Measurements from ENCODE around the gene LCN10. TPM values are rescaled to one million over a fixed set of nuclear protein-coding genes. Genes with fewer than 3 reads are reported as not detected.
A peak's percentile ranks its signal among the peaks of the same experiment; 100 is the strongest.

LCN10 gene
- total and polyA plus RNA-seq, 10 of the 15 experiments (the other 5 are each of a cell fraction or from before 2014, with no cell fraction given): 0.06 to 1.3 (median 0.21) TPM; not detected in 1

DNA sequence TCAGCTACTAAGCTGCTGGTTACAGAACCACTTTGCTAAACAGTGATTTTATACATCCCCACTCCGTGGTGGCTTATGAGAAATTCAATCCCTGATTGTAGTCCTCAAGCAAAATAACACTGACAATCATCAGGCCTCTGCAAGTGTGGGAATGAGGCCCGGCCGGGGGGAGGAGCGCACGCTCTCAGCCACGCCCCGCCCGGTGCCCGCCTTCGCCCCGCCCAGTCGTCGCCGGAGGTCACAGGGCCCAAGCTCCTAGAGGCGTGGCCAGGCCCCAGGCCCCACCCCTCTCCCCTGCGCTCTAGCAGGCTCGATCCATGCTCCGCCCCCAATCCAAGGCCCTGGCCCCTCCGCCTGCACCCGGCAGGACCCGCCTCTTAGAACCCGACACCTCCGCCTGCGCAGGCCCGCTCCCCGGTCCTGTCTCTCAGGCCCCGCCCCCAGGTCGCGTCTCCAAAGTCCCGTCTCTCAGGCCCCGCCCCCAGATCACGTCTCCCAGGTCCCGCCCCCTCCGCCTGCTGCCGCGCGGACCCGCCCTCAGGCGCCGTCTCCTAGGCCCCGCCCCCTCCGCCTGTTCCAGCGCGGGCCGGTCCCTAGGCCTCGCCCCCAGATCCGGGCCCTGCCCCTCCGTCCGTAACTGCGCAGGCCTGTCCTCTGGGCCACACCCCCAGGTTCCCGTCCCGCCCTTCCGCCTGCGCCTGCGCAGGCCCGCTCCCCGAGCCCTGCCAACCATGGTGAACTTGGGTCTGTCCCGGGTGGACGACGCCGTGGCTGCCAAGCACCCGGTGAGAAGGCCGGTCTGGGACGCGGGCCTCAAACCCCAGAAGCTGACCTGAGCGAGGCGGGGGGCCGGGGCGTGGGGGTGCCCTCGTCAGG, 48.1 kb upstream of the LCN10 start, which contains the start of gene TMEM141 (continued):
- TF ChIP-seq, protein P1, sequence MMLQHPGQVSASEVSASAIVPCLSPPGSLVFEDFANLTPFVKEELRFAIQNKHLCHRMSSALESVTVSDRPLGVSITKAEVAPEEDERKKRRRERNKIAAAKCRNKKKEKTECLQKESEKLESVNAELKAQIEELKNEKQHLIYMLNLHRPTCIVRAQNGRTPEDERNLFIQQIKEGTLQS (IDR thresholded peaks at IDR 0.05; ENCODE audit: borderline replicate concordance, extremely low read depth, low read depth, low read length): 0 out of 2 replicates have a peak, but pooled peaks have one; percentile 6
- TF ChIP-seq, protein P2, sequence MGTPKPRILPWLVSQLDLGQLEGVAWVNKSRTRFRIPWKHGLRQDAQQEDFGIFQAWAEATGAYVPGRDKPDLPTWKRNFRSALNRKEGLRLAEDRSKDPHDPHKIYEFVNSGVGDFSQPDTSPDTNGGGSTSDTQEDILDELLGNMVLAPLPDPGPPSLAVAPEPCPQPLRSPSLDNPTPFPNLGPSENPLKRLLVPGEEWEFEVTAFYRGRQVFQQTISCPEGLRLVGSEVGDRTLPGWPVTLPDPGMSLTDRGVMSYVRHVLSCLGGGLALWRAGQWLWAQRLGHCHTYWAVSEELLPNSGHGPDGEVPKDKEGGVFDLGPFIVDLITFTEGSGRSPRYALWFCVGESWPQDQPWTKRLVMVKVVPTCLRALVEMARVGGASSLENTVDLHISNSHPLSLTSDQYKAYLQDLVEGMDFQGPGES (IDR thresholded peaks at IDR 0.05): no peak
- no peak; the same call in 1 of the 2 replicates for TF ChIP-seq CREB1 (IDR thresholded peaks at IDR 0.05; ENCODE audit: low read depth)
- TF ChIP-seq BHLHE40 (IDR thresholded peaks at IDR 0.05; ENCODE audit: borderline replicate concordance in 1 of 2, low read depth in 2 of 2, low read length in 1 of 2): 0 out of 4 replicates have a peak, but pooled peaks of 1 of the 2 experiments have one; percentile 6
- TF ChIP-seq CHD2 (IDR thresholded peaks at IDR 0.05; ENCODE audit: borderline replicate concordance, low read depth, low read length): peak; percentile 55; the same call in 1 of the 2 replicates
- peak; percentile 67 for TF ChIP-seq SP1 (IDR thresholded peaks at IDR 0.05; ENCODE audit: low read depth, low read length)
- TF ChIP-seq POU2F2 (IDR thresholded peaks at IDR 0.05; ENCODE audit: borderline replicate concordance, low read depth, low read length): 0 out of 3 replicates have a peak, but pooled peaks have one; percentile 14
- TF ChIP-seq TAF1 (IDR thresholded peaks at IDR 0.05; ENCODE audit: borderline replicate concordance, low read depth, low read length): peak; percentile 53; the same call in 1 of the 2 replicates
- TF ChIP-seq CREM (IDR thresholded peaks at IDR 0.05; ENCODE audit: low read depth): no peak
- peak; percentile 66; the same call in 1 of the 2 replicates for TF ChIP-seq POLR2AphosphoS2 (IDR thresholded peaks at IDR 0.05; ENCODE audit: low read depth, low read length)
- peak; percentile 9; the same call in 1 of the 2 replicates for TF ChIP-seq MXI1 (IDR thresholded peaks at IDR 0.05; ENCODE audit: low read depth, low read length)
- peak; percentile 20 for TF ChIP-seq PBX3 (IDR thresholded peaks at IDR 0.05; ENCODE audit: insufficient replicate concordance, low read depth, low read length)
- peak; percentile 94 for TF ChIP-seq IKZF1 (conservative IDR thresholded peaks at IDR 0.05)

Data from GM12878 (cell line).